GM19035 (cell line): ENCODE results near the gene B3GNT5.

ENCODE experiments used
- ATAC-seq: cut with Tn5 transposase; IDR thresholded peaks from one replicate; pipeline ENCODE4 v1.9.1; 2021; ENCODE audit not compliant: unreplicated experiment

The B3GNT5 gene

GRCh38 chr3:183317886-183318865 lies 65.1 kb downstream of the B3GNT5 start:
- ATAC-seq: no peak

- no peak for ATAC-seq
Measured at GRCh38 chr3:183318877-183319276, 65.8 kb downstream of the B3GNT5 start.

DNA sequence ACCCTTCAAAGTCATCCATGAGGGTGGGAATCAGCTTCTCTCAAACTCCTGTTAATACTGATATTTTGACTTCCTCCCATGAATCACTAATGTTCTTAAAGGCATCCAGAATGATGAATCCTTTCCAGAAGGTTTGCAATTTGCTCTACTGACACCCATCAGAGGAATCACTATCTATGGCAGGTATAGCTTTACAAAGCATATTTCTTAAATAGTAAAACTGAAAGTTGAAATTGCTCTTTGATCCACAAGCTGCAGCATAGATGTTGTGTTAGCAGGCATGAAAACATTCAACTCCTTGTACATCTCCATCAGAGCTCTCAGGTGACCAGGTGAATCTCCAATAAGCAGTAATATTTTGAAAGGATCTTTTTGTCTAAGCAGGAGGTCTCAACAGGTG lies 66.3 kb downstream of the B3GNT5 start:
- no peak for ATAC-seq
